Fibroblast of lung (primary cell): ENCODE measurements around the gene IRF1. TPM values are rescaled to one million over a fixed set of nuclear protein-coding genes. Genes with fewer than 3 reads are reported as not detected.

Experiments used
- DNase-seq, 2 donors: peaks; one replicate each; pipeline versions ENCODE4 v3.0.0 to v3.0.0-alpha.2; 2010; ENCODE audit warnings: low read depth in 2 of 2
- H2AFZ ChIP-seq: 2 replicates; pipeline ENCODE4 v1.5.1; 2012; ENCODE audit warnings: low read length, control low read depth, inconsistent platforms
- H3K27ac ChIP-seq: 2 replicates; pipeline ENCODE4 v1.5.1; 2011; ENCODE audit warnings: low read length, control low read depth; ENCODE audit not compliant: insufficient read depth
- H3K27me3 ChIP-seq: 2 replicates; pipeline ENCODE4 v1.5.1; 2011; ENCODE audit warnings: mild to moderate bottlenecking, low read length; ENCODE audit not compliant: control insufficient read depth, insufficient read depth
- H3K36me3 ChIP-seq: 2 replicates; pipeline ENCODE4 v1.5.1; 2011; ENCODE audit warnings: low read length; ENCODE audit not compliant: control insufficient read depth, insufficient read depth
- H3K4me1 ChIP-seq: 2 replicates; pipeline ENCODE4 v1.5.1; 2011; ENCODE audit warnings: low read length; ENCODE audit not compliant: control insufficient read depth, insufficient read depth; ENCODE audit errors: extremely low read depth
- H3K4me2 ChIP-seq: 2 replicates; pipeline ENCODE4 v1.5.1; 2011; ENCODE audit warnings: low read length, control low read depth; ENCODE audit not compliant: insufficient read depth; ENCODE audit errors: extremely low read depth
- H3K4me3 ChIP-seq, 4 experiments: fragments of 200-600 bp in 1 of 4; sonication (generic) in 1 of 4; replicated peaks in 1 of 4; 2 replicates each; pipeline ENCODE4 v1.5.1; 2011 to 2016; ENCODE audit warnings: low read length in 4 of 4, low read depth in 3 of 4, mild to moderate bottlenecking in 3 of 4, control low read depth in 2 of 4, inconsistent platforms in 1 of 4, mixed read lengths in 1 of 4; ENCODE audit not compliant: insufficient read depth in 1 of 4; ENCODE audit errors: control extremely low read depth in 1 of 4
- H3K79me2 ChIP-seq: 2 replicates; pipeline ENCODE4 v1.5.1; 2012; ENCODE audit warnings: mild to moderate bottlenecking, low read length, inconsistent platforms; ENCODE audit not compliant: control insufficient read depth, insufficient read depth
- H3K9ac ChIP-seq: 2 replicates; pipeline ENCODE4 v1.5.1; 2011; ENCODE audit warnings: mild to moderate bottlenecking, low read length, control low read depth; ENCODE audit not compliant: insufficient read depth
- H3K9me3 ChIP-seq: 2 replicates; pipeline ENCODE4 v1.5.1; 2012; ENCODE audit warnings: low read depth, low read length; ENCODE audit not compliant: control insufficient read depth, insufficient read depth
- H4K20me1 ChIP-seq: 2 replicates; pipeline ENCODE4 v1.5.1; 2011; ENCODE audit warnings: low read length; ENCODE audit not compliant: control insufficient read depth, insufficient read depth; ENCODE audit errors: extremely low read depth
- EZH2 ChIP-seq: IDR thresholded peaks from 2 replicates; pipeline ENCODE4 v1.5.1; 2012; ENCODE audit warnings: low read length, control low read depth, mild to moderate bottlenecking; ENCODE audit errors: missing control alignments
- polyA plus RNA-seq, 2 donors: library from polyadenylated mRNA; depleted of rRNA in 1 of 2; stranded (reverse) in 1 of 2; unstranded in 1 of 2; fragments of >200 nt; gene quantifications; 2 replicates each; pipeline ENCODE4 v1.2.1, GENCODE V29; 2011 to 2012; ENCODE audit warnings: missing spikeins in 1 of 2
- total RNA-seq: library from RNA; depleted of rRNA; stranded (reverse); fragments of >200 nt; gene quantifications from 2 replicates; pipeline ENCODE4 v1.2.1, GENCODE V29; 2014
- TF ChIP-seq, protein P1 (sequence below), 2 donors: IDR thresholded peaks in 1 of 2; conservative IDR thresholded peaks in 1 of 2; 1 replicate in 1 of 2; 2 replicates in 1 of 2; pipeline ENCODE4 v1.5.1; 2011 to 2012; ENCODE audit warnings: low read length in 2 of 2, control low read depth in 1 of 2, inconsistent platforms in 1 of 2, low read depth in 1 of 2, mild to moderate bottlenecking in 1 of 2

Gene IRF1
- total and polyA plus RNA-seq, 2 donors (not counting 1 experiment from before 2014, with no cell fraction given), result 34.7 to 37.6 TPM

DNA sequence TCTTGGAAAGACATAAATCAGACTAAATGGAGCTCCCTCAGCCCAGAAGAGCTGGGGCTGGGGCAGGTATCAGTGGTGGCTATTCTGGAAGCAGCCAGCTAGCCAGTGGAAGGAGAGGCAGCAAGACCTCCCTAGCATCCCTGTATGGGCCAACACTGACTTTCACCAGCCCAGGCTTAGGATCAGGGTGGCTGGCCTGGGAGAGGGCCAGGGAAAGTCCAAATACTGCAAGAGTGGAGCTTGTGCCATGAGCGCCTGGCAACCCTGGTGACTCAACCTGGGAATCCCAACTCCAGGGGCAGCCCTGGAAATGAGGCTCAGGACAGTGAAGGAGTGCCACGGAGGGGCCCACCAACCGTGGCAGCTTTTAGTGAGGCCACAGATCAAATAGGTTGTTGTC, 7.6 kb upstream of the IRF1 start:
- Histone ChIP-seq H3K9ac (peak overlapping the region; percentile 3), H3K79me2 (no peaks in the 10 kb centered on the region), H3K4me3 (no peak overlapping the region), H3K4me1 (peaks cover 46% of the 10 kb centered on the region), H3K27ac (peak overlapping the region; percentile 93), H4K20me1 (no peaks in the 10 kb centered on the region), H3K4me2 (peak overlapping the region; percentile 95), H3K27me3 (no peaks in the 10 kb centered on the region), H3K9me3 (no peaks in the 10 kb centered on the region), H2AFZ (no peak overlapping the region), H3K36me3 (no peaks in the 10 kb centered on the region)
- peak in 1 of 2 donors; percentile 40 for DNase-seq
- TF ChIP-seq, protein P1, sequence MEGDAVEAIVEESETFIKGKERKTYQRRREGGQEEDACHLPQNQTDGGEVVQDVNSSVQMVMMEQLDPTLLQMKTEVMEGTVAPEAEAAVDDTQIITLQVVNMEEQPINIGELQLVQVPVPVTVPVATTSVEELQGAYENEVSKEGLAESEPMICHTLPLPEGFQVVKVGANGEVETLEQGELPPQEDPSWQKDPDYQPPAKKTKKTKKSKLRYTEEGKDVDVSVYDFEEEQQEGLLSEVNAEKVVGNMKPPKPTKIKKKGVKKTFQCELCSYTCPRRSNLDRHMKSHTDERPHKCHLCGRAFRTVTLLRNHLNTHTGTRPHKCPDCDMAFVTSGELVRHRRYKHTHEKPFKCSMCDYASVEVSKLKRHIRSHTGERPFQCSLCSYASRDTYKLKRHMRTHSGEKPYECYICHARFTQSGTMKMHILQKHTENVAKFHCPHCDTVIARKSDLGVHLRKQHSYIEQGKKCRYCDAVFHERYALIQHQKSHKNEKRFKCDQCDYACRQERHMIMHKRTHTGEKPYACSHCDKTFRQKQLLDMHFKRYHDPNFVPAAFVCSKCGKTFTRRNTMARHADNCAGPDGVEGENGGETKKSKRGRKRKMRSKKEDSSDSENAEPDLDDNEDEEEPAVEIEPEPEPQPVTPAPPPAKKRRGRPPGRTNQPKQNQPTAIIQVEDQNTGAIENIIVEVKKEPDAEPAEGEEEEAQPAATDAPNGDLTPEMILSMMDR (conservative IDR thresholded peaks at IDR 0.05 in 1 of 2, IDR thresholded peaks at IDR 0.05 in 1 of 2; ENCODE audit: low read depth in 1 of 2, low read length in 2 of 2), result no peak
- no peak for TF ChIP-seq EZH2

DNA sequence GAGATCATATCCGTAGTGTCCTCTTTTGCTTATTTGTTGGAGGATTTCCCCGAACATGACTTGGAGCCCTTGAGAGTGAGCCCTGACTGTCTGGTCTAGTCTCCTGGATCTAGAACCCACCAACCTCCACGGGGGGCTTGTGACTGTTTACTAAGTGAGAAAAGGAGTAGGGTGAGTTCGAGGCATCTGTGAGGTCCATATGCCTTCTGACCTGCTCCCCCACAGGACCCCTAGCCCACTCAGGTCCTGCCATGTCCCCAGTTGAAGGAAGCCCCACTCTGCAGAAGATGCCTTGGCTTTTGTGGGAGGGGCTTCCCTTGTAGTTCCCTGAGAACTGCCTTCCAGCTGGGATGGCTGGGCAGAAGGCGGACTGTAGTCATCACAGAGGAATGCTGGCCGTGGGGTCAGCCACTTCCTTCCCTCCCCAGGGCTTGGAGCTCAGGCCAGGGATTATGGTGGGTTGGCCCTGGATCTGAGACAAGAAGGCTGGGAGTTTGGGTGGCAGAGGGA, 7.0 kb upstream of the IRF1 start:
- H3K27me3 ChIP-seq, result no peaks in the 10 kb centered on the region
- H3K9ac ChIP-seq, result peak overlapping the region; percentile 85
- H2AFZ ChIP-seq, result no peak overlapping the region
- TF ChIP-seq, protein P1 (conservative IDR thresholded peaks at IDR 0.05 in 1 of 2, IDR thresholded peaks at IDR 0.05 in 1 of 2; ENCODE audit: low read depth in 1 of 2, low read length in 2 of 2), result no peak
- no peak for TF ChIP-seq EZH2
- H4K20me1 ChIP-seq, result no peaks in the 10 kb centered on the region
- peak overlapping the region; percentile 51 to 71 (median 66) for H3K4me3 ChIP-seq
- H3K9me3 ChIP-seq, result no peaks in the 10 kb centered on the region
- no peaks in the 10 kb centered on the region for H3K36me3 ChIP-seq
- no peaks in the 10 kb centered on the region for H3K79me2 ChIP-seq
- peak overlapping the region; percentile 95 for H3K4me2 ChIP-seq
- peak overlapping the region; percentile 93 for H3K27ac ChIP-seq
- DNase-seq, result peak; percentile 90 to 95
- H3K4me1 ChIP-seq, result peaks cover 46% of the 10 kb centered on the region

DNA sequence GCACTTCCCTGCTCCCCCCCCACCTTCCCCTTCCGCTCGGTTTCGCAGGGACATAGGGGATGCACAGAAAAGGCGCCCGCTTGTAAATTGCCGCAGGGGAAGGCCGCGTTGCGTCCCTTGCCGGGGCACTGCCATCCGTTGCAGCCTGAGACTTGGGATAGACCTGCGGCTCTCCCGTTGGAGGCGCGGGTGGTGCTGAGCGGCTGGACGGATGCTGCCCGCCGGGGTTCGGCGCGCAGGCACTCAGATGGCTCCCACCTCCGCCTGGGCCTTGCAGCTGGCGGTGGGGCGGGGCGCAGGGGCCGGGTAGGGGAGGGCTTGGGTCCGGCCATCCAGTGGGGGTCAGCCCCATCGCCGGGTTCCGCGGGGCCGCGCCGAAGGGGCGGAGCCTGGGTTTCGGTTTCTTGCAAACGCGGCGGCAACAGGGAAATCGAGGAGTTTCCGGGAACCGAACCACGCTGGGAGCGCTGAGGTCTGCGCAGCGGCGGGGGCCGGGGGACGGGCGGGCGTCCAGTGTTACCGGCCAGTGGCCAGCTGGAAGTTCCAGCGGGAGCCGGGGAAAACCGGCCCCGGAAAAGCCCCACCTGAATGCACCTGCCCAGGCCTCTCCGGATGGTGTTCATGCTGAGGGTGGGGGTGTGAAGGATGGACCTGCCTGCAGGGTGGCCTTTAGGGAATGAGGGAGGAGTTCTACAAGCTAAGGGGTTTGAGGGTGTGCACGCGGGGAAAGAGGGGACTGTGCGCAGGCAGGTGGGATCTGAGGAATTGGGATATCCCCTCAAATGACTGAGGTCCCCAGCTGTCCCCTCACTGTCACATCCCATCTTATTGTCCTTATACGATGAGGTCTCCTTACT, 6.3 kb upstream of the IRF1 start:
- TF ChIP-seq EZH2, result no peak
- TF ChIP-seq, protein P1 (conservative IDR thresholded peaks at IDR 0.05 in 1 of 2, IDR thresholded peaks at IDR 0.05 in 1 of 2; ENCODE audit: low read depth in 1 of 2, low read length in 2 of 2), result no peak
- Histone ChIP-seq H3K79me2 (no peaks in the 10 kb centered on the region), H4K20me1 (no peaks in the 10 kb centered on the region), H3K27ac (peak overlapping the region; percentile 93), H3K27me3 (no peaks in the 10 kb centered on the region), H2AFZ (no peak overlapping the region), H3K9me3 (no peaks in the 10 kb centered on the region), H3K9ac (peak overlapping the region; percentile 85), H3K36me3 (no peaks in the 10 kb centered on the region), H3K4me2 (peak overlapping the region; percentile 95), H3K4me3 (peak overlapping the region; percentile 66 to 71 (median 68)), H3K4me1 (peaks cover 45% of the 10 kb centered on the region)
- DNase-seq, result peak; percentile 87
